Hepatocyte (in vitro differentiated cells): ENCODE measurements around the gene RAVER1. TPM values are rescaled to one million over a fixed set of nuclear protein-coding genes. Genes with fewer than 3 reads are reported as not detected.

Source experiments
- DNase-seq: peaks from one replicate; pipeline ENCODE4 v3.0.0-alpha.2; 2016; ENCODE audit warnings: low spot score
- H2AFZ ChIP-seq: fragments of 200-600 bp; sonication (generic); 2 replicates; pipeline ENCODE4 v1.6.0; 2016; ENCODE audit warnings: antibody characterized with exemption, mild to moderate bottlenecking
- H3K27ac ChIP-seq: fragments of 200-600 bp; sonication (generic); 2 replicates; pipeline ENCODE4 v1.5.1; 2016; ENCODE audit warnings: mild to moderate bottlenecking
- H3K27me3 ChIP-seq: fragments of 200-600 bp; sonication (generic); 2 replicates; pipeline ENCODE4 v1.6.1; 2016
- H3K36me3 ChIP-seq: fragments of 200-600 bp; sonication (generic); replicated peaks from 2 replicates; pipeline ENCODE4 v1.5.1; 2016; ENCODE audit warnings: low read depth; ENCODE audit not compliant: insufficient read depth
- H3K4me1 ChIP-seq: fragments of 200-600 bp; sonication (generic); 2 replicates; pipeline ENCODE4 v1.5.1; 2016; ENCODE audit warnings: mild to moderate bottlenecking, moderate library complexity; ENCODE audit not compliant: insufficient read depth
- H3K4me2 ChIP-seq: fragments of 200-600 bp; sonication (generic); 2 replicates; pipeline ENCODE4 v1.6.0; 2016
- H3K4me3 ChIP-seq: fragments of 200-600 bp; sonication (generic); 2 replicates; pipeline ENCODE4 v1.5.1; 2016; ENCODE audit warnings: mild to moderate bottlenecking
- H3K79me2 ChIP-seq: fragments of 200-600 bp; sonication (generic); 2 replicates; pipeline ENCODE4 v1.6.0; 2017; ENCODE audit warnings: mild to moderate bottlenecking
- H3K9me2 ChIP-seq: fragments of 200-600 bp; sonication (generic); replicated peaks from 2 replicates; pipeline ENCODE4 v1.6.0; 2017; ENCODE audit warnings: mild to moderate bottlenecking; ENCODE audit not compliant: insufficient read depth
- H3K9me3 ChIP-seq: fragments of 200-600 bp; sonication (generic); 2 replicates; pipeline ENCODE4 v1.5.1; 2016; ENCODE audit warnings: low read depth, mild to moderate bottlenecking
- H4K20me1 ChIP-seq: fragments of 200-600 bp; sonication (generic); 2 replicates; pipeline ENCODE4 v1.6.0; 2016; ENCODE audit warnings: mild to moderate bottlenecking; ENCODE audit not compliant: insufficient read depth, poor library complexity, severe bottlenecking
- EZH2 ChIP-seq: fragments of 200-600 bp; sonication (generic); IDR thresholded peaks from 2 replicates; pipeline ENCODE4 v1.6.1; 2016; ENCODE audit warnings: antibody characterized with exemption, mild to moderate bottlenecking, borderline replicate concordance
- EZH2phosphoT487 ChIP-seq: fragments of 200-600 bp; sonication (generic); IDR thresholded peaks from one replicate; pipeline ENCODE4 v1.6.1; 2018; ENCODE audit warnings: antibody characterized with exemption, mild to moderate bottlenecking, low read depth, moderate library complexity; ENCODE audit not compliant: unreplicated experiment, severe bottlenecking
- WGBS: methylation state at CpG from one replicate; pipeline ENCODE4 v1.1.6; 2016; ENCODE audit warnings: low lambda C conversion rate; ENCODE audit errors: missing lambda C conversion rate; 5-methylcytosine and 5-hydroxymethylcytosine counted together
- polyA plus RNA-seq: library from polyadenylated mRNA; unstranded; fragments of >200 nt; fragmentation: Nextera tagmentation; extraction: Ambion mirVana; gene quantifications from 2 replicates; pipeline ENCODE4 v1.2.1, GENCODE V29; 2016
- total RNA-seq: library from RNA; depleted of rRNA; stranded (reverse); fragments of >200 nt; gene quantifications from 2 replicates; pipeline ENCODE4 v1.2.3, GENCODE V29; 2014
- TF ChIP-seq, protein P1 (sequence below): fragments of 200-600 bp; sonication (generic); IDR thresholded peaks from 2 replicates; pipeline ENCODE4 v1.5.1; 2016; ENCODE audit warnings: antibody characterized with exemption, mild to moderate bottlenecking; ENCODE audit not compliant: poor library complexity

The RAVER1 gene
- total and polyA plus RNA-seq, 2 experiments from 2014 or later = 16.4 to 42.0 TPM

DNA sequence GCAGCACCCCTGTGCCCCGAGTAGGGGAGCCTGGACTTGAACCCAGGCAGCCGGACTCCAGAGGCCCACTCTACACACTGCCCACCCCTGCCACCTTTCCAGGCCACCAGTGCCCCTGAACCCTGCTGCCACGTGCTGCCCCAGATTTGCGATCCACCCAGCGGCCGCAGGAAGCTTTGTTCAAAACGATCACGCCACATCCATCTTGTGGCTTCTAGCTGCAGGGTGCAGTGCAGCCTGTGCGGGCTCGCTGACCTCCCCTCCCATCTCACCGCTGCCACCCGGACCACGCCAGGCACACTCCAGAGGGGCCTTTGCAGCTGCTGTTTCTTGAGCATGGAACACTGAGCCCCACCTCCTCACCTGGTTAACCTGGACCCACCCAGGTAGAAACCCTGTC lies 3.8 kb downstream of the RAVER1 start:
- Histone ChIP-seq H3K4me3 (no peak overlapping the region), H3K4me2 (no peak overlapping the region), H3K36me3 (no peaks in the 10 kb centered on the region), H3K9me3 (no peaks in the 10 kb centered on the region), H3K79me2 (peaks cover 42% of the 10 kb centered on the region), H4K20me1 (peaks cover 22% of the 10 kb centered on the region), H3K27ac (no peak overlapping the region), H2AFZ (no peak overlapping the region), H3K9me2 (no peaks in the 10 kb centered on the region), H3K4me1 (peaks cover 8% of the 10 kb centered on the region), H3K27me3 (no peaks in the 10 kb centered on the region)
- no peak for DNase-seq
- WGBS = 96% methylated on average over 13 of the region's 13 CpGs
- TF ChIP-seq EZH2phosphoT487 (no peak), EZH2 (no peak)
- TF ChIP-seq, protein P1, sequence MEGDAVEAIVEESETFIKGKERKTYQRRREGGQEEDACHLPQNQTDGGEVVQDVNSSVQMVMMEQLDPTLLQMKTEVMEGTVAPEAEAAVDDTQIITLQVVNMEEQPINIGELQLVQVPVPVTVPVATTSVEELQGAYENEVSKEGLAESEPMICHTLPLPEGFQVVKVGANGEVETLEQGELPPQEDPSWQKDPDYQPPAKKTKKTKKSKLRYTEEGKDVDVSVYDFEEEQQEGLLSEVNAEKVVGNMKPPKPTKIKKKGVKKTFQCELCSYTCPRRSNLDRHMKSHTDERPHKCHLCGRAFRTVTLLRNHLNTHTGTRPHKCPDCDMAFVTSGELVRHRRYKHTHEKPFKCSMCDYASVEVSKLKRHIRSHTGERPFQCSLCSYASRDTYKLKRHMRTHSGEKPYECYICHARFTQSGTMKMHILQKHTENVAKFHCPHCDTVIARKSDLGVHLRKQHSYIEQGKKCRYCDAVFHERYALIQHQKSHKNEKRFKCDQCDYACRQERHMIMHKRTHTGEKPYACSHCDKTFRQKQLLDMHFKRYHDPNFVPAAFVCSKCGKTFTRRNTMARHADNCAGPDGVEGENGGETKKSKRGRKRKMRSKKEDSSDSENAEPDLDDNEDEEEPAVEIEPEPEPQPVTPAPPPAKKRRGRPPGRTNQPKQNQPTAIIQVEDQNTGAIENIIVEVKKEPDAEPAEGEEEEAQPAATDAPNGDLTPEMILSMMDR = no peak

DNA sequence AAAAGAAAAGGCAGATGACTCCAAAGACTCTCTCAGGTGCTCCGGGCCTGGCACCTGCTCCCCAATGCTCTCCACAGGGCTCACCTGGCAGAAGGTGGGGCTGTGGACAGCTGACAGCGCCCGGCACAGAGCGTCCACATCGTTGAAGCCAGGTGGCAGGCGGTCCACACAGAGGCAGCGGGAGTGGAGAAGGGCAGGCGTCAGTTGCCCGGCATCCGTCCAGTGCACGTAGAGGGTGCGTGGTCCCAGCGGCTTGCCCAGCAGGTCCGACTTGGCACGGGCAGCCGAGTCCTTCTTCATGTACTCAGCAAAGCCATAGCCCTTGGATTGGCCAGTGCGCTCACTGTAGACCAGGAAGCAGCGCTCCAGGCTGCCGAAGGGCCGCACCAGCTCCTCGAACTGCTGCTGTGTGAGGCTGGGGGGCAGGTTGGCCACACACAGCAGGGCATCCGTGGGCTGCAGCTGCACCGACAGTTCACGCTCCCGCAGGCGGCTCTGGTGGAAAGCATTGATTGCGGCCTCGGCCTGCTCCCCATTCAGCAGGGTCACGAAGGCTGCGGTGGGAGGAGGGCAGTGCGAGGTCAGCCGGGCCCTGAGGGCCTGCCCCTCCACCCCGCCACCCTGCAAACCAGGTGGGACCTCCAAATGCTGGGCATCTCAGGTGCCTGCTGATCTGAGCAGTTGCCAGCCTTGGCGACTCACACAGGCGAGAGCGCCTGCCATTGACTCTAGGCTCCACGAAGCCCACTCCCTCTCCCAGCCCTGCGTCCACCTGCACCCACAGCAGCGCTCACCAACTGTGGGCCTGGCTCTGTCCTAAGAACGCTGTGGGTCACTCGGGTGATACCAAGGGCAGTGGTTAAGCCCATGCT lies 4.5 kb downstream of the RAVER1 start:
- Histone ChIP-seq H3K36me3 (no peaks in the 10 kb centered on the region), H3K4me2 (no peak overlapping the region), H3K4me3 (no peak overlapping the region), H3K9me2 (no peaks in the 10 kb centered on the region), H3K79me2 (peaks cover 42% of the 10 kb centered on the region), H3K27me3 (no peaks in the 10 kb centered on the region), H3K4me1 (peaks cover 8% of the 10 kb centered on the region), H3K27ac (no peak overlapping the region), H2AFZ (no peak overlapping the region), H4K20me1 (peaks cover 22% of the 10 kb centered on the region), H3K9me3 (no peaks in the 10 kb centered on the region)
- WGBS = 98% methylated on average over 41 of the region's 41 CpGs
- TF ChIP-seq, protein P1 = no peak
- TF ChIP-seq EZH2phosphoT487 = no peak
- TF ChIP-seq EZH2 = no peak
- no peak for DNase-seq

DNA sequence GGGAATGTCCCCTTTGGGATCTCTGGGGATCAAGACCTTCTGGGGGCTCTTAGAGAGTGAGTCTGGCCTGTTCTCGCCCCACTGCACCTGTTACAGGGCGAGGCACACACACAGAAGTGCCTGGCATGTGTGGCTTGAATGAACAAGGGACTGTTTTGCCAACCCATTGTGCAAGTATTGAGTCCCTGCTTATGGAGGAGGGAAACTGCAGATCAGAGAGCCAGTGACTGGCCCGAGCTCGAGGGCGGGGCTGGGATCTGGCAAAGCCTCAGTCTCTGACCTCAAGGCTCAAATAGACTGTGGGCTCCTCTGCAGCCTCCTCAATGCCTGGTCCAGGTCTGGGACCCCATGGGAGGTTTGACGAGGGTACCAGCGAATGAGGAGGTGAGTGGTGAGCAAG lies 5.5 kb downstream of the RAVER1 start:
- Histone ChIP-seq H3K27me3 (no peaks in the 10 kb centered on the region), H3K36me3 (no peaks in the 10 kb centered on the region), H4K20me1 (peaks cover 21% of the 10 kb centered on the region), H3K27ac (no peak overlapping the region), H2AFZ (no peak overlapping the region), H3K4me1 (peaks cover 8% of the 10 kb centered on the region), H3K4me2 (no peak overlapping the region), H3K9me3 (no peaks in the 10 kb centered on the region), H3K9me2 (no peaks in the 10 kb centered on the region), H3K4me3 (no peak overlapping the region), H3K79me2 (peaks cover 40% of the 10 kb centered on the region)
- WGBS = 95% methylated on average over 7 of the region's 7 CpGs
- DNase-seq = no peak
- no peak for TF ChIP-seq EZH2
- no peak for TF ChIP-seq EZH2phosphoT487
- TF ChIP-seq, protein P1 = no peak
